ENCODE measurements around the gene PKP4.

Gene PKP4

GRCh38 chr2:158498749-158499136 is 42.0 kb downstream of the PKP4 start:
- H3F3A ChIP-seq (ENCODE audit: insufficient read depth) = no peaks in the 10 kb centered on the region
- no peaks in the 10 kb centered on the region for H3K79me2 ChIP-seq (ENCODE audit: insufficient read depth, low read length)
- no peak overlapping the region for H3K4me2 ChIP-seq (ENCODE audit: low read depth, low read length, poor library complexity, severe bottlenecking)
- H3K27ac ChIP-seq (ENCODE audit: low read depth, low read length) = no peak overlapping the region
- H3K9ac ChIP-seq (ENCODE audit: low read length) = no peak overlapping the region
- H4K20me1 ChIP-seq (ENCODE audit: low read depth, low read length) = no peaks in the 10 kb centered on the region
- no peaks in the 10 kb centered on the region for H3K9me2 ChIP-seq (replicated peaks; ENCODE audit: insufficient read depth, low read length)
- H3K27me3 ChIP-seq (ENCODE audit: low read length) = no peaks in the 10 kb centered on the region
- no peak overlapping the region for H3K4me3 ChIP-seq (ENCODE audit: insufficient read depth, low read length, poor library complexity, severe bottlenecking)
- no peaks in the 10 kb centered on the region for H3K36me3 ChIP-seq (ENCODE audit: low read length)
- TF ChIP-seq, protein P1, sequence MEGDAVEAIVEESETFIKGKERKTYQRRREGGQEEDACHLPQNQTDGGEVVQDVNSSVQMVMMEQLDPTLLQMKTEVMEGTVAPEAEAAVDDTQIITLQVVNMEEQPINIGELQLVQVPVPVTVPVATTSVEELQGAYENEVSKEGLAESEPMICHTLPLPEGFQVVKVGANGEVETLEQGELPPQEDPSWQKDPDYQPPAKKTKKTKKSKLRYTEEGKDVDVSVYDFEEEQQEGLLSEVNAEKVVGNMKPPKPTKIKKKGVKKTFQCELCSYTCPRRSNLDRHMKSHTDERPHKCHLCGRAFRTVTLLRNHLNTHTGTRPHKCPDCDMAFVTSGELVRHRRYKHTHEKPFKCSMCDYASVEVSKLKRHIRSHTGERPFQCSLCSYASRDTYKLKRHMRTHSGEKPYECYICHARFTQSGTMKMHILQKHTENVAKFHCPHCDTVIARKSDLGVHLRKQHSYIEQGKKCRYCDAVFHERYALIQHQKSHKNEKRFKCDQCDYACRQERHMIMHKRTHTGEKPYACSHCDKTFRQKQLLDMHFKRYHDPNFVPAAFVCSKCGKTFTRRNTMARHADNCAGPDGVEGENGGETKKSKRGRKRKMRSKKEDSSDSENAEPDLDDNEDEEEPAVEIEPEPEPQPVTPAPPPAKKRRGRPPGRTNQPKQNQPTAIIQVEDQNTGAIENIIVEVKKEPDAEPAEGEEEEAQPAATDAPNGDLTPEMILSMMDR (IDR thresholded peaks at IDR 0.05; ENCODE audit: insufficient read depth, low read length, poor library complexity, severe bottlenecking) = no peak
- no peak for TF ChIP-seq EZH2phosphoT487 (conservative IDR thresholded peaks at IDR 0.05; ENCODE audit: low read length)
- H3K9me3 ChIP-seq (ENCODE audit: insufficient read depth, low read length) = no peaks in the 10 kb centered on the region
- no peak overlapping the region for H2AFZ ChIP-seq (ENCODE audit: low read depth, low read length, severe bottlenecking)

GRCh38 chr2:158499383-158499782 is 42.6 kb downstream of the PKP4 start:
- Histone ChIP-seq H3F3A (ENCODE audit: insufficient read depth) (no peaks in the 10 kb centered on the region), H4K20me1 (ENCODE audit: low read depth, low read length) (no peaks in the 10 kb centered on the region), H3K9me2 (replicated peaks; ENCODE audit: insufficient read depth, low read length) (no peaks in the 10 kb centered on the region), H3K9ac (ENCODE audit: low read length) (no peak overlapping the region), H3K27me3 (ENCODE audit: low read length) (no peaks in the 10 kb centered on the region), H3K27ac (ENCODE audit: low read depth, low read length) (no peak overlapping the region), H2AFZ (ENCODE audit: low read depth, low read length, severe bottlenecking) (no peak overlapping the region), H3K79me2 (ENCODE audit: insufficient read depth, low read length) (no peaks in the 10 kb centered on the region), H3K4me3 (ENCODE audit: insufficient read depth, low read length, poor library complexity, severe bottlenecking) (no peak overlapping the region), H3K9me3 (ENCODE audit: insufficient read depth, low read length) (no peaks in the 10 kb centered on the region), H3K36me3 (ENCODE audit: low read length) (no peaks in the 10 kb centered on the region), H3K4me2 (ENCODE audit: low read depth, low read length, poor library complexity, severe bottlenecking) (no peak overlapping the region)
- TF ChIP-seq, protein P1 (IDR thresholded peaks at IDR 0.05; ENCODE audit: insufficient read depth, low read length, poor library complexity, severe bottlenecking) = no peak
- TF ChIP-seq EZH2phosphoT487 (conservative IDR thresholded peaks at IDR 0.05; ENCODE audit: low read length) = no peak

DNA sequence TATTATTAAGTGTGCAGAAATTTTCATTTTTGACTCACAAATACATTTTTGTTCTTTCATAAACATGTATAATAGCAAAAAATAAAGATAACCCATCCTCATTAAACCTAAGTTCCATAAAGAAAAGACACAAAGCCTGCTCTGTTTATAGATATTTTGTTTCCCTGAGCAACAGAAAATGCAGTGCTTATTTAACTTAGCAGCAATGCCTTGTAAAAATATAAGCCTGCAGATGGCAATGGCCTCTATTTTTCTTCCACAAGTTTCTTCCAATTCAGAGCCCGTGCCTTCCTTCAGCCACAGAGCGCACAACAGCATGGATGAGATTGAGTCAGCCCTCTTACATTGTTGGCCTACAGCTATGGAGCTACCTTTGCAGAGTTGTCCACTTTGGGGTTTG is 43.6 kb downstream of the PKP4 start:
- Histone ChIP-seq H3K79me2 (ENCODE audit: insufficient read depth, low read length) (no peaks in the 10 kb centered on the region), H4K20me1 (ENCODE audit: low read depth, low read length) (no peaks in the 10 kb centered on the region), H3K9me3 (ENCODE audit: insufficient read depth, low read length) (no peaks in the 10 kb centered on the region), H3K27me3 (ENCODE audit: low read length) (no peaks in the 10 kb centered on the region), H2AFZ (ENCODE audit: low read depth, low read length, severe bottlenecking) (no peak overlapping the region), H3K36me3 (ENCODE audit: low read length) (no peaks in the 10 kb centered on the region), H3K4me2 (ENCODE audit: low read depth, low read length, poor library complexity, severe bottlenecking) (no peak overlapping the region), H3F3A (ENCODE audit: insufficient read depth) (no peaks in the 10 kb centered on the region), H3K9me2 (replicated peaks; ENCODE audit: insufficient read depth, low read length) (no peaks in the 10 kb centered on the region), H3K4me3 (ENCODE audit: insufficient read depth, low read length, poor library complexity, severe bottlenecking) (no peak overlapping the region), H3K9ac (ENCODE audit: low read length) (no peak overlapping the region), H3K27ac (ENCODE audit: low read depth, low read length) (no peak overlapping the region)
- no peak for TF ChIP-seq EZH2phosphoT487 (conservative IDR thresholded peaks at IDR 0.05; ENCODE audit: low read length)
- TF ChIP-seq, protein P1 (IDR thresholded peaks at IDR 0.05; ENCODE audit: insufficient read depth, low read length, poor library complexity, severe bottlenecking) = no peak
